Lung (tissue), 12 donors: Measurements from ENCODE around the gene FER. TPM values are rescaled to one million over a fixed set of nuclear protein-coding genes. Genes with fewer than 3 reads are reported as not detected.
"Not testable (repeated sequence)": the region's sequence is repeated elsewhere in the genome, so short reads cannot be mapped to it uniquely, and the experiment has no call there.

Experiments used
- ATAC-seq: fragments of 200-7000 bp; cut with Tn5 transposase; one replicate; pipeline ENCODE4 v1.9.1; 2020; ENCODE audit warnings: moderate number of reproducible peaks; ENCODE audit not compliant: insufficient read depth, low FRiP score
- DNase-seq, 3 donors: peaks; one replicate each; pipeline ENCODE4 v3.0.0-alpha.2; 2013 to 2017
- H3K27ac ChIP-seq, 2 donors: one replicate each; pipeline ENCODE4 v1.5.1; 2013; ENCODE audit warnings: mild to moderate bottlenecking in 2 of 2, moderate library complexity in 2 of 2, control low read depth in 1 of 2, inconsistent platforms in 1 of 2, low read depth in 1 of 2, low read length in 1 of 2
- H3K27me3 ChIP-seq, 3 donors: one replicate each; pipeline ENCODE4 v1.5.1; 2013; ENCODE audit warnings: low read length in 2 of 3; ENCODE audit not compliant: control insufficient read depth in 3 of 3, insufficient read depth in 3 of 3
- H3K36me3 ChIP-seq, 4 donors: one replicate each; pipeline ENCODE4 v1.5.1; 2013; ENCODE audit warnings: low read length in 4 of 4, mild to moderate bottlenecking in 1 of 4, moderate library complexity in 1 of 4; ENCODE audit not compliant: control insufficient read depth in 4 of 4, insufficient read depth in 4 of 4
- H3K4me1 ChIP-seq, 5 donors: one replicate each; pipeline ENCODE4 v1.5.1; 2013; ENCODE audit warnings: low read length in 5 of 5, mild to moderate bottlenecking in 2 of 5, moderate library complexity in 1 of 5; ENCODE audit not compliant: control insufficient read depth in 5 of 5, insufficient read depth in 5 of 5
- H3K4me3 ChIP-seq: one replicate; pipeline ENCODE4 v1.5.1; 2013; ENCODE audit warnings: mild to moderate bottlenecking, control low read depth, moderate library complexity
- H3K9ac ChIP-seq, 2 donors: one replicate each; pipeline ENCODE4 v1.5.1; 2013; ENCODE audit warnings: low read length in 2 of 2, control low read depth in 1 of 2; ENCODE audit not compliant: insufficient read depth in 1 of 2
- H3K9me3 ChIP-seq, 4 donors: one replicate each; pipeline ENCODE4 v1.5.1; 2013; ENCODE audit warnings: low read length in 3 of 4, mild to moderate bottlenecking in 1 of 4, moderate library complexity in 1 of 4; ENCODE audit not compliant: control insufficient read depth in 4 of 4, insufficient read depth in 3 of 4
- WGBS, 2 donors: extraction: QIAGEN DNeasy Blood & Tissue Kit; methylation state at CpG; one replicate each; pipeline ENCODE4 v1.1.7; 2013; 5-methylcytosine and 5-hydroxymethylcytosine counted together
- polyA plus RNA-seq, 2 donors: library from polyadenylated mRNA; stranded (reverse); fragments of 200-250 nt; gene quantifications; one replicate each; pipeline ENCODE4 v1.2.1, GENCODE V29; 2013
- total RNA-seq, 2 donors: library from RNA; depleted of rRNA in 1 of 2; stranded (reverse); fragments of >200 nt in 1 of 2; gene quantifications; one replicate each; pipeline ENCODE4 v1.2.1, GENCODE V29; 2014 to 2021
- TF ChIP-seq, protein P1 (sequence below): IDR thresholded peaks from 2 replicates; pipeline ENCODE4 v1.5.1; 2012; ENCODE audit warnings: mild to moderate bottlenecking; ENCODE audit errors: control extremely low read depth, extremely low read depth
- donor health status: control.
- donor health status: control.
- donor health status: Bipolar disorder and iron deficiency.
- donor health status: healthy.
- donor health status: DM: yes; HTN: yes; CAD: no.

Gene FER
- total and polyA plus RNA-seq, 4 donors, result 2.6 to 88.6 (median 12.2) TPM

DNA sequence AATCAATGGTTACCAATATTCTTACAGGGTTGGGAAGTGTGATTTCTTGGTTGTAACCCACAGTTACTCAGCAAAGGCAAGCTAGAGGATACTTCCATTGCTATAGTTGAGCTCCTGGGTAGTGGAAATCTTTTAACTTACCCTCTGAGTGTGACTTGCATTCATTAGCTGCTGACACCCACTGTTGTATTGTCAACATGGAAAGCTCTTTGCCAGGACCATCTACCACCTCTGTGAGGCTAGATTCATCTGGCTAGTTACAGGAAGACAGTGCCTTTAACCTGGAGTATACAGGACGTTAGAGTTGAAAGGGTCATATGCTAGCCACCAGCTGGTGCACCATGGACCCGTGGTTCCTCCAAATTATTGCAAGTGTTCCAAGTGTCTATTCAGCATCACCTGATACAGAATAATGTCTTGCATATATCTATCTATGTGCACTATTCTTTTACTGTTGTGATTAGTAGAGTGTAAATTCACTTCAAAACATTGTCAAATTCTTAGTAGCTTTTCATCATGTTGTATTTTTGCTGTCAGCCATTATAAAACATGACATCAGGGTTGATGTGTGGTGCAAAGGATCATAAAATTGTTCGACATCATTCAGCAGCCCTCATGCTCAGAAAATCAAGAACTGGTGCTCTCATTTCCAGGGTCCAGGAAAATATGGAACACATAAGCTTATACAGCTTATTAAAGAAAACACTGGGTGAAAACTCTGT lies 423.1 kb downstream of the FER start:
- TF ChIP-seq, protein P1, sequence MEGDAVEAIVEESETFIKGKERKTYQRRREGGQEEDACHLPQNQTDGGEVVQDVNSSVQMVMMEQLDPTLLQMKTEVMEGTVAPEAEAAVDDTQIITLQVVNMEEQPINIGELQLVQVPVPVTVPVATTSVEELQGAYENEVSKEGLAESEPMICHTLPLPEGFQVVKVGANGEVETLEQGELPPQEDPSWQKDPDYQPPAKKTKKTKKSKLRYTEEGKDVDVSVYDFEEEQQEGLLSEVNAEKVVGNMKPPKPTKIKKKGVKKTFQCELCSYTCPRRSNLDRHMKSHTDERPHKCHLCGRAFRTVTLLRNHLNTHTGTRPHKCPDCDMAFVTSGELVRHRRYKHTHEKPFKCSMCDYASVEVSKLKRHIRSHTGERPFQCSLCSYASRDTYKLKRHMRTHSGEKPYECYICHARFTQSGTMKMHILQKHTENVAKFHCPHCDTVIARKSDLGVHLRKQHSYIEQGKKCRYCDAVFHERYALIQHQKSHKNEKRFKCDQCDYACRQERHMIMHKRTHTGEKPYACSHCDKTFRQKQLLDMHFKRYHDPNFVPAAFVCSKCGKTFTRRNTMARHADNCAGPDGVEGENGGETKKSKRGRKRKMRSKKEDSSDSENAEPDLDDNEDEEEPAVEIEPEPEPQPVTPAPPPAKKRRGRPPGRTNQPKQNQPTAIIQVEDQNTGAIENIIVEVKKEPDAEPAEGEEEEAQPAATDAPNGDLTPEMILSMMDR, result no peak
- Histone ChIP-seq H3K36me3 (no peaks in the 10 kb centered on the region), H3K4me1 (peaks cover 0 to 2% (median 0%) of the 10 kb centered on the region in 5 donors), H3K9me3 (peaks cover 0 to 1% (median 0%) of the 10 kb centered on the region in 4 donors), H3K27ac (no peak overlapping the region), H3K27me3 (no peaks in the 10 kb centered on the region), H3K9ac (no peak overlapping the region), H3K4me3 (no peak overlapping the region)
- no peak for ATAC-seq
- no peak for DNase-seq
- 87 to 90% methylated on average over 3 of the region's 3 CpGs for WGBS, 2 donors

- DNase-seq, ATAC-seq: not testable (repeated sequence)
- 97 to 98% methylated on average over 3 of the region's 3 CpGs for WGBS, 2 donors
Measured at GRCh38 chr5:109171437-109172073, 423.9 kb downstream of the FER start.

DNA sequence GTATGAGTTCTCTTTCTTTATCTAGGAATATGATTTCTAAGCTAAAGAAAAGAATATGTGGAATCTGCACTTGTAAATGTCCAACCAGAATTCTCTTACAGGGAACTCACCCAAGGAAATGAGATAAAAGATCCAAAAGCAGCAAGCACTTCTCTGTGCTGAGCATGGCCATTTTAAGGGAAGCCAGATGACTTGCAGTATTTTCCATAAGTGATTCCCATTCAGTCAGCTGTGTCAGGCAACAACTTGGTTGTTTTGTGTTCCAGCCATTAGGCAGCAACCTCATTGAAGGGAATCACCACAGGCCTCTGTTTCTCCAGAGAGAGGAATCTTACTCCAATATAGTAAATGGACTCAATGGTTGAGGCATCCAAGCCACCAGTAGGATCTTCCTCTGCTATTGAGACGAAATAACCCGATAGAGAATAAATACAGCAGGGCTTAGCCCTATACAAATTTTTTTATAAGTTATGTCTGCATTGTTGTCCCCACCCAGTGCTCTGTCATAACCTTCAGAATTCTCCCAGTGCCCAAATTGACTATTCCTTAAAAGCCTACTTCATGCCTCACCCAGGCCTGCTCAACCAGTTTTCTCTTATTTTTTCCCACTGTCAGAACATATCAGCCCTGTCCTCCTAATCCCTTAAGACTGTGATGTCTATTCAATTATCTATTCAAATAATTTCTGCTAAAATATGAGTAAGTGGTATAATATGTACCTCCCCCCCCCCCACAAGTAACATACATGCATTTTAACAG lies 425.5 kb downstream of the FER start:
- TF ChIP-seq, protein P1, result no peak
- Histone ChIP-seq H3K36me3 (no peaks in the 10 kb centered on the region), H3K27ac (no peak overlapping the region), H3K4me1 (peaks cover 0 to 16% (median 2%) of the 10 kb centered on the region in 5 donors), H3K27me3 (no peaks in the 10 kb centered on the region), H3K4me3 (no peak overlapping the region), H3K9me3 (peaks cover 0 to 1% (median 0%) of the 10 kb centered on the region in 4 donors), H3K9ac (no peak overlapping the region)
- no peak for ATAC-seq
- DNase-seq, result no peak
- 97 to 100% methylated on average over 2 of the region's 2 CpGs for WGBS, 2 donors

More at GRCh38 chr5:109171437-109172073, 423.9 kb downstream of the FER start:
- not testable (repeated sequence) for H3K36me3 ChIP-seq, H3K4me1 ChIP-seq, H3K27ac ChIP-seq, H3K4me3 ChIP-seq, H3K27me3 ChIP-seq, H3K9ac ChIP-seq, H3K9me3 ChIP-seq

- ATAC-seq (no peak), DNase-seq (peak in 2 of 3 donors; percentile 69 to 78)
- Histone ChIP-seq H3K4me1 (peaks cover 0 to 16% (median 2%) of the 10 kb centered on the region in 5 donors), H3K27me3 (no peaks in the 10 kb centered on the region), H3K27ac (no peak overlapping the region), H3K9ac (no peak overlapping the region), H3K36me3 (no peaks in the 10 kb centered on the region), H3K9me3 (peaks cover 0 to 1% (median 0%) of the 10 kb centered on the region in 4 donors), H3K4me3 (no peak overlapping the region)
- TF ChIP-seq, protein P1, result no peak
- whole genome bisulfite sequencing, 2 donors, result 71 to 82% methylated on average over 2 of the region's 2 CpGs
Measured at GRCh38 chr5:109177227-109177626, 429.5 kb downstream of the FER start.
